Panc1 (cell line): ENCODE results near the gene THPO. TPM values are rescaled to one million over a fixed set of nuclear protein-coding genes. Genes with fewer than 3 reads are reported as not detected.

Experiments
- ATAC-seq: fragments of 200-7000 bp; cut with Tn5 transposase; 2 replicates; pipeline ENCODE4 v1.9.1; 2020; ENCODE audit warnings: mild to moderate bottlenecking, moderate library complexity
- BruUV-seq: library from RNA; stranded (reverse); fragments of 400-500 nt; replicated peaks from 2 replicates; lab custom pipeline; 2021; lab: Mats Ljungman, UMichigan
- CTCF ChIA-PET: fragments of 300-600 bp; sonication (Branson Sonifier 250); formaldehyde crosslinking; loops from one replicate; lab custom pipeline; 2022; ENCODE audit warnings: antibody characterized with exemption; lab: Charles Lee
- POLR2A ChIA-PET: fragments of 300-600 bp; sonication (Branson Sonifier 250); formaldehyde crosslinking; loops from one replicate; lab custom pipeline; 2022; ENCODE audit warnings: antibody characterized with exemption; lab: Charles Lee
- DNase-seq: peaks from one replicate; pipeline ENCODE4 v3.0.0-alpha.2; 2010; ENCODE audit warnings: low read depth, low spot score
- H3K27ac ChIP-seq: 2 replicates; pipeline ENCODE4 v1.5.1; 2011; ENCODE audit warnings: mild to moderate bottlenecking, low read length, inconsistent platforms
- H3K27me3 ChIP-seq: fragments of 200-500 bp; sonication (Bioruptor generic); 2 replicates; pipeline ENCODE4 v1.6.0; 2014; ENCODE audit warnings: low read length, inconsistent platforms; ENCODE audit not compliant: control insufficient read depth, insufficient read depth
- H3K36me3 ChIP-seq: fragments of 200-500 bp; sonication (Bioruptor generic); 2 replicates; pipeline ENCODE4 v1.5.1; 2014; ENCODE audit warnings: inconsistent platforms, mild to moderate bottlenecking, low read length, moderate library complexity; ENCODE audit not compliant: control insufficient read depth, insufficient read depth
- H3K4me1 ChIP-seq: 2 replicates; pipeline ENCODE4 v1.5.1; 2011; ENCODE audit warnings: inconsistent platforms, mild to moderate bottlenecking, low read length, moderate library complexity; ENCODE audit not compliant: control insufficient read depth, insufficient read depth
- H3K4me3 ChIP-seq, 2 experiments: 2 replicates each; pipeline ENCODE4 v1.5.1; 2011 to 2012; ENCODE audit warnings: low read depth in 2 of 2, low read length in 2 of 2, mild to moderate bottlenecking in 2 of 2, inconsistent platforms in 1 of 2, moderate library complexity in 1 of 2
- H3K9me3 ChIP-seq: fragments of 200-500 bp; sonication (Bioruptor generic); 2 replicates; pipeline ENCODE4 v1.5.1; 2014; ENCODE audit warnings: low read depth, mild to moderate bottlenecking, inconsistent platforms, low read length, moderate library complexity; ENCODE audit not compliant: control insufficient read depth, insufficient read depth
- CTCF ChIP-seq: fragments of 450-650 bp; IDR thresholded peaks from 2 replicates; pipeline ENCODE4 v1.5.1; 2017; ENCODE audit warnings: mild to moderate bottlenecking
- POLR2AphosphoS5 ChIP-seq: IDR thresholded peaks from 2 replicates; pipeline ENCODE4 v1.6.1; 2012; ENCODE audit warnings: mild to moderate bottlenecking, low read depth, low read length, moderate library complexity
- REST ChIP-seq, 2 experiments: IDR thresholded peaks; 2 replicates each; pipeline ENCODE4 v1.6.1; 2011 to 2012; ENCODE audit warnings: low read depth in 2 of 2, control low read depth in 1 of 2, low read length in 1 of 2, mild to moderate bottlenecking in 1 of 2, moderate library complexity in 1 of 2; ENCODE audit not compliant: insufficient read depth in 1 of 2
- SIN3A ChIP-seq: IDR thresholded peaks from 2 replicates; pipeline ENCODE4 v1.6.1; 2012; ENCODE audit warnings: low read depth, mild to moderate bottlenecking, low read length, moderate library complexity, borderline replicate concordance; ENCODE audit not compliant: insufficient read depth
- TCF7L2 ChIP-seq: IDR thresholded peaks from 2 replicates; pipeline ENCODE4 v1.6.1; 2011; ENCODE audit warnings: mild to moderate bottlenecking, low read depth, low read length, inconsistent platforms
- in situ Hi-C: cut with HindIII; loops from 2 replicates; pipeline ENCODE4 v1.10.0; 2016; ENCODE audit warnings: low sequenced_read_pairs, low pct_unique_long_range_greater_than_20kb
- intact Hi-C: fragments of 100-400 bp; cut with micrococcal nuclease; formaldehyde crosslinking; loops from one replicate; pipeline ENCODE4 v1.10.0; 2022; ENCODE audit not compliant: unreplicated experiment
- total RNA-seq: library from RNA; stranded (reverse); gene quantifications from one replicate; pipeline ENCODE4 v1.2.1, GENCODE V29; 2021; ENCODE audit not compliant: unreplicated experiment

The THPO gene
- total RNA-seq, 1 experiment from 2014 or later, result not detected

- TF ChIP-seq POLR2AphosphoS5 (no peak), TCF7L2 (no peak), CTCF (no peak), REST (IDR thresholded peaks at IDR 0.05; ENCODE audit: insufficient read depth in 1 of 2, low read depth in 2 of 2, low read length in 1 of 2) (no peak), SIN3A (no peak)
- Histone ChIP-seq H3K4me3 (no peak overlapping the region), H3K4me1 (no peaks in the 10 kb centered on the region), H3K36me3 (no peaks in the 10 kb centered on the region), H3K27ac (no peak overlapping the region), H3K9me3 (no peaks in the 10 kb centered on the region), H3K27me3 (no peaks in the 10 kb centered on the region)
- POLR2A ChIA-PET, result no interaction called here
- CTCF ChIA-PET, result interaction anchor here (2.0 kb wide), 1 partner anchor 18 kb away, joined by 5 read pairs; no protein-coding TSS in a partner anchor
- intact Hi-C loops (no loop called here), in situ Hi-C loops (no loop called here)
- DNase-seq, result no peak
- ATAC-seq, result no peak
- BruUV-seq, result no TSS peak
These were observed 11.4 kb upstream of the THPO start for GRCh38 chr3:184389384-184389783.

- DNase-seq (no peak), ATAC-seq (no peak)
- Histone ChIP-seq H3K4me3 (no peak overlapping the region), H3K36me3 (no peaks in the 10 kb centered on the region), H3K27ac (no peak overlapping the region), H3K9me3 (no peaks in the 10 kb centered on the region), H3K4me1 (no peaks in the 10 kb centered on the region), H3K27me3 (no peaks in the 10 kb centered on the region)
- in situ Hi-C loops, result no loop called here
- no TSS peak for BruUV-seq
- ChIA-PET POLR2A (no interaction called here), CTCF (interaction anchor here (2.0 kb wide), 1 partner anchor 17 kb away, joined by 5 read pairs; no protein-coding TSS in a partner anchor)
- TF ChIP-seq SIN3A (no peak), TCF7L2 (no peak), POLR2AphosphoS5 (no peak), REST (IDR thresholded peaks at IDR 0.05; ENCODE audit: insufficient read depth in 1 of 2, low read depth in 2 of 2, low read length in 1 of 2) (no peak), CTCF (no peak)
- intact Hi-C loops, result no loop called here
These were observed 10.9 kb upstream of the THPO start for GRCh38 chr3:184388936-184389230.
